Naive B cell (primary cell): ENCODE results near the gene CAPG. TPM values are rescaled to one million over a fixed set of nuclear protein-coding genes. Genes with fewer than 3 reads are reported as not detected.

Experiments used
- ATAC-seq, 2 donors: fragments of 150-1000 bp; cut with Tn5 transposase; 2 replicates each; pipeline ENCODE4 v1.10.0; 2021; ENCODE audit warnings: low read depth in 2 of 2, mild to moderate bottlenecking in 2 of 2, moderate library complexity in 2 of 2
- DNase-seq: peaks from one replicate; pipeline ENCODE4 v3.0.0; 2022
- H3K27ac Mint-ChIP-seq, 6 donors: one replicate each; pipeline ENCODE4 v1.8.0; 2020 to 2022; ENCODE audit warnings: mild to moderate bottlenecking in 6 of 6, mixed read lengths in 6 of 6, moderate library complexity in 5 of 6, inconsistent platforms in 2 of 6
- H3K27me3 Mint-ChIP-seq, 3 donors: one replicate each; pipeline ENCODE4 v1.8.0; 2021 to 2022; ENCODE audit warnings: mixed read lengths in 3 of 3, mild to moderate bottlenecking in 1 of 3
- H3K36me3 Mint-ChIP-seq, 2 donors: one replicate each; pipeline ENCODE4 v1.8.0; 2020 to 2022; ENCODE audit warnings: mixed read lengths in 2 of 2, inconsistent platforms in 1 of 2, mild to moderate bottlenecking in 1 of 2
- H3K4me1 Mint-ChIP-seq, 3 donors: one replicate each; pipeline ENCODE4 v1.8.0; 2020 to 2022; ENCODE audit warnings: mixed read lengths in 3 of 3, inconsistent platforms in 1 of 3, mild to moderate bottlenecking in 1 of 3, moderate library complexity in 1 of 3
- H3K4me3 Mint-ChIP-seq, 8 donors: one replicate each; pipeline ENCODE4 v1.8.0; 2020 to 2022; ENCODE audit warnings: mild to moderate bottlenecking in 8 of 8, mixed read lengths in 8 of 8, moderate library complexity in 8 of 8, inconsistent platforms in 2 of 8
- H3K9me3 Mint-ChIP-seq, 7 donors: one replicate each; pipeline ENCODE4 v1.8.0; 2020 to 2022; ENCODE audit warnings: mixed read lengths in 7 of 7, mild to moderate bottlenecking in 5 of 7, inconsistent platforms in 2 of 7, moderate library complexity in 1 of 7
- polyA plus RNA-seq, 6 donors: library from polyadenylated mRNA; unstranded; fragments of 300-500 nt; fragmentation: Illumina TruSeq; gene quantifications; one replicate each; pipeline ENCODE4 v1.2.3, GENCODE V29; 2021; ENCODE audit warnings: low read depth in 6 of 6

The CAPG gene
- polyA plus RNA-seq = 100 to 1,000 TPM; 114 to 414 (median 282) TPM

- no peaks in the 10 kb centered on the region for H3K9me3 Mint-ChIP-seq
- peaks cover 52 to 76% (median 67%) of the 10 kb centered on the region in 3 donors for H3K4me1 Mint-ChIP-seq
Measured at GRCh38 chr2:85409845-85410583, at the start of gene CAPG. Gene CAPG (minus strand): TSS chr2:85410366. CDS start chr2:85402145, 8,221 bp downstream.

GRCh38 chr2:85459771-85460170 is 49.6 kb upstream of the CAPG start:
- Mint-ChIP-seq H3K4me1 (no peaks in the 10 kb centered on the region), H3K9me3 (no peaks in the 10 kb centered on the region), H3K36me3 (no peaks in the 10 kb centered on the region), H3K4me3 (no peak overlapping the region), H3K27ac (no peak overlapping the region), H3K27me3 (peaks cover 0 to 9% (median 0%) of the 10 kb centered on the region in 3 donors)
- DNase-seq = no peak
- ATAC-seq = no peak

More at GRCh38 chr2:85409845-85410583, at the start of gene CAPG:
- peak within 1 kb of the TSS; percentile 86 to 97 (median 92) for H3K27ac Mint-ChIP-seq
- peak within 1 kb of the TSS; percentile 87 to 97 (median 93) for H3K4me3 Mint-ChIP-seq
- DNase-seq (peak; percentile 84), ATAC-seq (peak; percentile 77 to 81)
- no peaks in the 10 kb centered on the region for H3K27me3 Mint-ChIP-seq
- no peaks in the 10 kb centered on the region for H3K36me3 Mint-ChIP-seq

- ATAC-seq (no peak), DNase-seq (no peak)
- no peak overlapping the region for H3K27ac Mint-ChIP-seq
- no peak overlapping the region for H3K4me3 Mint-ChIP-seq
- H3K4me1 Mint-ChIP-seq = no peaks in the 10 kb centered on the region
- H3K9me3 Mint-ChIP-seq = no peaks in the 10 kb centered on the region
- peaks cover 0 to 9% (median 0%) of the 10 kb centered on the region in 3 donors for H3K27me3 Mint-ChIP-seq
- H3K36me3 Mint-ChIP-seq = no peaks in the 10 kb centered on the region
Measured at GRCh38 chr2:85458601-85459563, 48.7 kb upstream of the CAPG start.

GRCh38 chr2:85457877-85458316 is 47.7 kb upstream of the CAPG start:
- ATAC-seq (no peak), DNase-seq (no peak)
- no peak overlapping the region for H3K4me3 Mint-ChIP-seq
- no peaks in the 10 kb centered on the region for H3K36me3 Mint-ChIP-seq
- no peaks in the 10 kb centered on the region for H3K4me1 Mint-ChIP-seq
- peaks cover 0 to 9% (median 0%) of the 10 kb centered on the region in 3 donors for H3K27me3 Mint-ChIP-seq
- H3K9me3 Mint-ChIP-seq = no peaks in the 10 kb centered on the region
- H3K27ac Mint-ChIP-seq = peak overlapping the region in 1 of 6 donors; percentile 11

- no peak overlapping the region for H3K27ac Mint-ChIP-seq
- no peak for DNase-seq
- peaks cover 0 to 9% (median 0%) of the 10 kb centered on the region in 3 donors for H3K27me3 Mint-ChIP-seq
- H3K36me3 Mint-ChIP-seq = no peaks in the 10 kb centered on the region
- H3K4me1 Mint-ChIP-seq = no peaks in the 10 kb centered on the region
- no peaks in the 10 kb centered on the region for H3K9me3 Mint-ChIP-seq
- H3K4me3 Mint-ChIP-seq = no peak overlapping the region
- ATAC-seq = no peak
Measured at GRCh38 chr2:85457043-85457442, 46.9 kb upstream of the CAPG start.

GRCh38 chr2:85455552-85456090 is 45.5 kb upstream of the CAPG start:
- no peaks in the 10 kb centered on the region for H3K9me3 Mint-ChIP-seq
- H3K36me3 Mint-ChIP-seq = no peaks in the 10 kb centered on the region
- H3K27me3 Mint-ChIP-seq = peaks cover 0 to 9% (median 0%) of the 10 kb centered on the region in 3 donors
- no peak overlapping the region for H3K4me3 Mint-ChIP-seq
- H3K4me1 Mint-ChIP-seq = no peaks in the 10 kb centered on the region
- ATAC-seq (no peak), DNase-seq (no peak)
- peak overlapping the region in 1 of 6 donors; percentile 4 for H3K27ac Mint-ChIP-seq

GRCh38 chr2:85453571-85453970 is 43.4 kb upstream of the CAPG start:
- ATAC-seq (no peak), DNase-seq (no peak)
- Mint-ChIP-seq H3K27me3 (peaks cover 0 to 9% (median 0%) of the 10 kb centered on the region in 3 donors), H3K36me3 (no peaks in the 10 kb centered on the region), H3K4me3 (no peak overlapping the region), H3K4me1 (no peaks in the 10 kb centered on the region), H3K9me3 (no peaks in the 10 kb centered on the region), H3K27ac (no peak overlapping the region)

- H3K36me3 Mint-ChIP-seq = no peaks in the 10 kb centered on the region
- H3K4me1 Mint-ChIP-seq = no peaks in the 10 kb centered on the region
- H3K27ac Mint-ChIP-seq = no peak overlapping the region
- H3K4me3 Mint-ChIP-seq = peak overlapping the region in 1 of 8 donors; percentile 47
- H3K9me3 Mint-ChIP-seq = no peaks in the 10 kb centered on the region
- ATAC-seq (no peak), DNase-seq (no peak)
- peaks cover 0 to 9% (median 0%) of the 10 kb centered on the region in 3 donors for H3K27me3 Mint-ChIP-seq
Measured at GRCh38 chr2:85452237-85452636, 42.1 kb upstream of the CAPG start.

GRCh38 chr2:85449214-85449588 is 39.0 kb upstream of the CAPG start:
- DNase-seq (no peak), ATAC-seq (no peak)
- Mint-ChIP-seq H3K27ac (peak overlapping the region in 1 of 6 donors; percentile 3), H3K27me3 (no peaks in the 10 kb centered on the region), H3K9me3 (no peaks in the 10 kb centered on the region), H3K36me3 (no peaks in the 10 kb centered on the region), H3K4me1 (no peaks in the 10 kb centered on the region), H3K4me3 (no peak overlapping the region)

- Mint-ChIP-seq H3K9me3 (no peaks in the 10 kb centered on the region), H3K36me3 (no peaks in the 10 kb centered on the region), H3K27me3 (no peaks in the 10 kb centered on the region), H3K4me3 (no peak overlapping the region), H3K27ac (peak overlapping the region in 1 of 6 donors; percentile 24), H3K4me1 (no peaks in the 10 kb centered on the region)
- ATAC-seq = no peak
- no peak for DNase-seq
Measured at GRCh38 chr2:85448461-85449213, 38.5 kb upstream of the CAPG start.

GRCh38 chr2:85447222-85447585 is 37.0 kb upstream of the CAPG start:
- DNase-seq (no peak), ATAC-seq (no peak)
- Mint-ChIP-seq H3K4me3 (no peak overlapping the region), H3K36me3 (no peaks in the 10 kb centered on the region), H3K4me1 (no peaks in the 10 kb centered on the region), H3K27me3 (no peaks in the 10 kb centered on the region), H3K9me3 (no peaks in the 10 kb centered on the region), H3K27ac (no peak overlapping the region)

GRCh38 chr2:85446296-85447221 is 36.4 kb upstream of the CAPG start:
- no peaks in the 10 kb centered on the region for H3K36me3 Mint-ChIP-seq
- ATAC-seq (no peak), DNase-seq (no peak)
- peak overlapping the region in 2 of 6 donors; percentile 30 to 64 for H3K27ac Mint-ChIP-seq
- H3K4me3 Mint-ChIP-seq = no peak overlapping the region
- no peaks in the 10 kb centered on the region for H3K27me3 Mint-ChIP-seq
- H3K4me1 Mint-ChIP-seq = peaks cover 0 to 2% (median 0%) of the 10 kb centered on the region in 3 donors
- no peaks in the 10 kb centered on the region for H3K9me3 Mint-ChIP-seq
